Superior temporal gyrus (tissue), 1 donor: ENCODE results near the gene CAPN2.
A peak's percentile ranks its signal among the peaks of the same experiment; 100 is the strongest.

Experiments used
- DNase-seq: peaks from one replicate; pipeline ENCODE4 v3.0.0-alpha.2; 2016; ENCODE audit errors: extremely low spot score

Gene CAPN2

GRCh38 chr1:223761411-223761810 is 49.1 kb downstream of the CAPN2 start:
- no peak for DNase-seq

GRCh38 chr1:223763251-223763650 is 50.9 kb downstream of the CAPN2 start:
- DNase-seq, result no peak

- DNase-seq, result no peak
Observed at GRCh38 chr1:223763881-223764280, 51.5 kb downstream of the CAPN2 start.

DNA sequence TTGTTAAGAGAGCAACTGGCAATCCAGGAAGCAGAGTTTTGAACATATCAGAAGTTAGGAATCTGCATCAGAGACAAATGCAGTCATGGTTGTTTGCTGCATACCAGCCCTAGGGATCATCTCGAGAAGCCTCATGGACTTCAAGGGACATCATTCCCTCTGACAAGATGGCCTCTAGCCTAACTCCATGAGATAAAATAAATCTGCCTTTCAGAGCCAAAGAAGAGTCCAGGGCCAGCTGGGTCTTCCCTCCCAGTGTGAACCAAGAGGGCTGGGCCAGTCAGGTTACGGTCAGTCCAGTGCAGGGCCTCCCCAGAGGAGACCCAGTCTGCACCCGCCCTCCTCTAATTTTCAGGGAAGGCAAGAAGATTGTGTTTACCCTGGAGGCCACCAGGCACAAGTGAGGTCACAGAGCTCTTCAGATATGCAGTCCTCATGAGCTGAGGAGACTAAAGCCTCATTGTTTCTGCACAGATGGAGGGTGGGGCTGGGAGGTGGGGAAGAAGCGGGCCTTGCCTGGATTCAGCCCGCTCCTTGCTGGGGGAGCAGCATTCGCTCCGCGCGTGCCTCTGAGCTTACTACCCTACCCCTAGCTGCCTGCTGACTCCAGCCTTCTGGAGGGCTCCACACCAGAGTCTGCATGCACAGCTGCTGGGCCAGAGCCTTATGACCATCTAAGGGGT is 52.8 kb downstream of the CAPN2 start:
- peak; percentile 83 for DNase-seq

GRCh38 chr1:223765719-223766340 is 53.5 kb downstream of the CAPN2 start:
- peak; percentile 52 for DNase-seq

GRCh38 chr1:223770621-223771315 is 58.4 kb downstream of the CAPN2 start:
- DNase-seq, result peak; percentile 7

- no peak for DNase-seq
Observed at GRCh38 chr1:223771469-223771813, 59.1 kb downstream of the CAPN2 start.

DNA sequence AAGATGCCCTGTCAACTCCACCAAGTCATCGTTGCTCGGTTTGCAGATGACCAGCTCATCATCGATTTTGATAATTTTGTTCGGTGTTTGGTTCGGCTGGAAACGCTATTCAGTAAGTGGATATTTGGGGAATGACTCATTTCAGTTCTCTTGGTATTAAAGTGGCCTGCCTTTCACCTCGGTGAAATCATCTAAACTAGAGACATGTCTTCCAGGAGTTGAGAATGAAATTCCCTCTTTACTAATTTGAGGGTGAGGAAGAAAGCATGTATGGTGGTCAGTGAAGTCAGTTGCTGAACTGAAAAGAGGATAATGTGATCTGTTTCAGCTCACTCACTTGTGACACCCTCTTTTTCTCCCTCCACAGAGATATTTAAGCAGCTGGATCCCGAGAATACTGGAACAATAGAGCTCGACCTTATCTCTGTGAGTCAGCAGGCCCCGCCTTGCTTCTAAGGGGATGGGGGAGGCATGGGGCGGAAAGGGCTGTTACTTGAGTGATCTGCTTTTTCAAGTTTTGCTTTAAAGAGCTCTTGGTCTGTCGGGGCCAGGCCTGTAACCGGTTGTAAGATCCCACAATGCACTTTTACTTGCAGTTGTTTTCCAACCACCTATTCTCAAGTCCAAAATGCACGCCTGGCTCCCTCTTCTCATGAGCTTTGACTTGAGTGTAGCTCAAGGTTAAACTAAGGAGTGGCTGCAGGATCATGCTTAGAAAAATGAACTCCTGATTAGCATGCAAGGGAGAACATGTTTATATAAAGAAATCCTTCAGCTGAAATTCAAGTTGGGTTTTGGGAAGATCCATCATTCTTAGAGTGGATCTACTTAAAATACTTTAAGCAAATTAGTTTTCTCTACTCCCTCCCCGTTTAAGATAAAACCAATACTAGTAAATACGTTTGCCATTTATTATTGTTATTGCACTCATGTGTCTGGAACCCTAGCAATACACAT is 59.8 kb downstream of the CAPN2 start:
- DNase-seq, result peak; percentile 53

DNA sequence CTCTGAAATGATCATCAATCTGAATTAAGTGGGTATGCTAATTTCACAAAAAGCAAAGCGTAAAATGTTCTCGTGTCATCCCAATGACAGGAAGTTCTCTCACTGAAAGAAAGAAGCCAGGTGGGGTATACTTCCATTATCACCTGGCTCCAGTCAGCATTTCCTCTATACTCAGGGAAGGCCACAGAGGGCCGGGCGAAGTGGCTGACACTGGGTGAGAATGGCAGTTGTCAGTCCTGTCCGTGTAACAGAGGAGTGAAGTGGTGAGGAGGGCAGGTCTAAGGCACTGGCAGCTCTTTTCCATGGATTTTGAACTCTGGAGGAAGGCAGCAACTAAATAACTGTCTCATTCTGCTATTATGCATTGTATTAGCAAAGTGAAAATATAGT is 60.4 kb downstream of the CAPN2 start:
- peak; percentile 19 for DNase-seq

GRCh38 chr1:223774134-223774814 is 61.9 kb downstream of the CAPN2 start:
- DNase-seq, result peak; percentile 4

DNA sequence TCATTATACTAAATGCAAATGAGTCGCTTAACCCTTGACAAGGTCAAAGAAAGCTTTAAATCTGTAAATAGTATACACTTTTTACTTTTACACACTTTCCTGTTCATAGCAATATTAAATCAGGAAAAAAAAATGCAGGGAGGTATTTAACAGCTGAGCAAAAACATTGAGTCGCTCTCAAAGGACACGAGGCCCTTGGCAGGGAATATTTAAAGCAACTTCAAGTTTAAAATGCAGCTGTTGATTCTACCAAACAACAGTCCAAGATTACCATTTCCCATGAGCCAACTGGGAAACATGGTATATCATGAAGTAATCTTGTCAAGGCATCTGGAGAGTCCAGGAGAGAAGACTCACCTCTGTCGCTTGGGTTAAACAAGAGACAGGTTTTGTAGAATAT is 62.7 kb downstream of the CAPN2 start:
- peak; percentile 10 for DNase-seq

DNA sequence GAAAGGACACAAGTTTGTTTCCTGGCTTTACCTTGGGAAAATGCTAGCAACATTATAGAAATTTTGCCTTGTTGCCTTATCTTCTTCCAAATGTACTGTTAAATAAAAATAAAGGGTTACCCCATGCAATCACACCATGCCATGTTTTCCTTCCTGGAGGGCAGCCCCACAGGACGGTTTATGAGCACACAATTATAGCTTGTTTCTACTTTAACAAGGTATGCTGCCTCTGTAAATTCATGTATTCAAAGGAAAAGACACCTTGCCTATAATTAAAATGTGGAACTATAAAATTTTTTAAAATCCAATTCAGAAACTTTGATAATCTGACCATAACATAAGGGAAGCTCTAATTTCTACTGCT is 63.4 kb downstream of the CAPN2 start:
- no peak for DNase-seq

GRCh38 chr1:223776075-223776814 is 63.9 kb downstream of the CAPN2 start:
- peak; percentile 7 for DNase-seq

- DNase-seq, result no peak
Observed at GRCh38 chr1:223776826-223777454, 64.6 kb downstream of the CAPN2 start.

DNA sequence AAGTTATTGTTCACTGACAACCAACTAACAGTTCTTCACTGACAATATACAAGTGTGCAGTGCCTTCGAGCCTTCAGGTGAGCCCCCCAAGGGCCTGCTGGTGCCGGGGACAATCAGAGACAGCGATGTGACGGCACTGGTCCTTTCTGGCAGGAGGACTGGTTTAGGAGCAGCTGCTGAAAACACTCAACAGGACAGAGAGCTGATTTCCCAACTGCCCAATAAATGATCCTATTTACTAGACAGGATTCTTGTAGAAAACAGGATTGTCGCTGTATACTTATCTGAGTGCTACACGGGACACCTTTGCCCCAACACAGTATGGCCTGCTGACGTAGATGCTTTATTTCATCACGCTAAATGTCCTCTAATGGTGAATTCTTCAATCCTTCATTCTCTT is 68.0 kb downstream of the CAPN2 start:
- no peak for DNase-seq

GRCh38 chr1:223780949-223781348 is 68.6 kb downstream of the CAPN2 start:
- peak; percentile 62 for DNase-seq

DNA sequence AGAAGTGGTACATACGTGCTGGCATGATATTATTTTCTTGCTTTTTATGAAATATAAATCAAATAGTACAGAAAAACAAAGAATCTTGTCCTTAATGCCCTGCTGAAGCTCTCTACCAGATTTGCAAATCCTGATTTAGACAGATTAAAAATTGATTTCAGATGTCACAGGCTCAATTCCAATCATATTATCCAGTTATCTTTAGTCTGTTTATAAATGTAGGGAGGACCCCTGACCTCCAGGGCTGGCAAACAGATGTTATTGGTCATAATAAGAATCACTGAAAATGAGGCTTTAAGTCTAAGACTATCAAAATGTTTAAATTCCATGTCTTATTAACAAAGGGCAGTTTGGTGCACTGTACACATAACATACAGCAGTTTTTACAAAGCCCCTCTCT is 71.3 kb downstream of the CAPN2 start:
- DNase-seq, result no peak

- no peak for DNase-seq
Observed at GRCh38 chr1:223784541-223784940, 72.2 kb downstream of the CAPN2 start.

GRCh38 chr1:223785808-223786207 is 73.5 kb downstream of the CAPN2 start:
- DNase-seq, result no peak

DNA sequence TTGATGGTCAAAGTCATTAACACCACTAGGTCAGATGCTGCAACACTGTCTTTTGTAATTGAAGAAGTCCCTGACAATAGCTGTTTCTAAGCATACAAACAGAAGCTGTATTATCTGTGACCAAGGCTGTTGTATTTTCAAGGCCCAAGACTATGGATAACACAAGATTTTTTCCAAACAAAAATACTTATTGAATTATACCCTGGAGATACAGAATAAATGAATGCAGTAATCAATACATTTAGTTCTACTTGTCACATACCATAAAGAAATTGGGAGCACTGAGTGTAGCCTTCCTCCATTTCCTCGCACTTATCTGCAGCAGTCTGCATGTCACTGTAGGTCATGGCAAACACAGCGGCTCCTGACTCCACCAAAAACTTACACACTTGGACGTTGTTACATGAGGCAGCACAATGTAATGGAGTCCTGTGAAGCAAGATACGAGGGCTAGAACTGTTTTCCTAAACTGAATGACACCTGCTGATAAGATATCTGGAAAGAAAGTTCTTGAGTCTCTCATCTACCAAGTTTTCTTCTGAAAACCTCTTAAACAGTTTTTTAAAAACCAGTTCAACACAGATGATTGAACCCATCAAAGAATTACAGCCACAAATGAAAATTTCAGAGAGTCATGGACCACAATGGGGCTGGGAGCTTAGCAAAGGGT is 76.5 kb downstream of the CAPN2 start:
- peak; percentile 80 for DNase-seq
